ENCODE measurements around the gene SESN1. TPM values are rescaled to one million over a fixed set of nuclear protein-coding genes. Genes with fewer than 3 reads are reported as not detected.

SESN1 gene
- polyA plus RNA-seq, 3 donors: 1.8 to 21.0 (median 3.1) TPM

- H2AFZ ChIP-seq (ENCODE audit: insufficient read depth, low read depth, low read length, poor library complexity, severe bottlenecking): no peak overlapping the region
- Mint-ChIP-seq H3K27ac (no peak overlapping the region), H3K27me3 (ENCODE audit: low read depth in 3 of 3) (peaks cover 0 to 3% (median 0%) of the 10 kb centered on the region in 3 donors), H3K4me1 (peaks cover 17% of the 10 kb centered on the region), H3K4me3 (no peak overlapping the region), H3K9me3 (no peaks in the 10 kb centered on the region), H3K36me3 (no peaks in the 10 kb centered on the region)
- peaks cover 17 to 20% of the 10 kb centered on the region in 2 donors for H3K4me1 ChIP-seq (ENCODE audit: control insufficient read depth in 1 of 2, insufficient read depth in 2 of 2, low read length in 2 of 2)
- DNase-seq: no peak
- H3K79me2 ChIP-seq (ENCODE audit: insufficient read depth, low read length): no peaks in the 10 kb centered on the region
- H3K9me3 ChIP-seq (replicated peaks in 1 of 2; ENCODE audit: control insufficient read depth in 1 of 2, insufficient read depth in 1 of 2, low read length in 2 of 2): no peaks in the 10 kb centered on the region
- no peak overlapping the region for H3K9ac ChIP-seq (ENCODE audit: insufficient read depth, low read length, poor library complexity, severe bottlenecking)
- WGBS (ENCODE audit: insufficient coverage): 98% methylated on average over 12 of the region's 14 CpGs
- no peaks in the 10 kb centered on the region for H3K36me3 ChIP-seq (replicated peaks in 1 of 2; ENCODE audit: control insufficient read depth in 1 of 2, insufficient read depth in 2 of 2, low read length in 2 of 2)
- no peak overlapping the region for H3K4me3 ChIP-seq (replicated peaks in 1 of 3; ENCODE audit: low read depth in 2 of 3, low read length in 3 of 3)
- TF ChIP-seq CTCF (IDR thresholded peaks at IDR 0.05): no peak
- H3K27me3 ChIP-seq (ENCODE audit: control insufficient read depth in 2 of 2, insufficient read depth in 2 of 2, low read length in 2 of 2): no peaks in the 10 kb centered on the region
- intact Hi-C loops (cut with micrococcal nuclease): loop anchor here in 1 of 2 donors (10.0 kb wide), 1 partner anchor 66 kb away; no protein-coding TSS in a partner anchor
- no peak overlapping the region for H3K4me2 ChIP-seq (replicated peaks; ENCODE audit: extremely low read depth, low read length, poor library complexity, severe bottlenecking)
- H4K20me1 ChIP-seq (ENCODE audit: insufficient read depth, low read length): no peaks in the 10 kb centered on the region
- H3K27ac ChIP-seq (ENCODE audit: low read depth in 1 of 2, low read length in 2 of 2): no peak overlapping the region
These were observed 133.6 kb downstream of the SESN1 start for GRCh38 chr6:108961077-108961476.

GRCh38 chr6:108960601-108961000 lies 134.0 kb downstream of the SESN1 start:
- Histone ChIP-seq H3K27me3 (ENCODE audit: control insufficient read depth in 2 of 2, insufficient read depth in 2 of 2, low read length in 2 of 2) (no peaks in the 10 kb centered on the region), H3K4me2 (replicated peaks; ENCODE audit: extremely low read depth, low read length, poor library complexity, severe bottlenecking) (no peak overlapping the region), H2AFZ (ENCODE audit: insufficient read depth, low read depth, low read length, poor library complexity, severe bottlenecking) (no peak overlapping the region), H3K9me3 (replicated peaks in 1 of 2; ENCODE audit: control insufficient read depth in 1 of 2, insufficient read depth in 1 of 2, low read length in 2 of 2) (no peaks in the 10 kb centered on the region), H3K4me1 (ENCODE audit: control insufficient read depth in 1 of 2, insufficient read depth in 2 of 2, low read length in 2 of 2) (peaks cover 15 to 18% of the 10 kb centered on the region in 2 donors), H4K20me1 (ENCODE audit: insufficient read depth, low read length) (no peaks in the 10 kb centered on the region), H3K79me2 (ENCODE audit: insufficient read depth, low read length) (no peaks in the 10 kb centered on the region), H3K4me3 (replicated peaks in 1 of 3; ENCODE audit: low read depth in 2 of 3, low read length in 3 of 3) (no peak overlapping the region), H3K27ac (ENCODE audit: low read depth in 1 of 2, low read length in 2 of 2) (no peak overlapping the region), H3K36me3 (replicated peaks in 1 of 2; ENCODE audit: control insufficient read depth in 1 of 2, insufficient read depth in 2 of 2, low read length in 2 of 2) (no peaks in the 10 kb centered on the region), H3K9ac (ENCODE audit: insufficient read depth, low read length, poor library complexity, severe bottlenecking) (no peak overlapping the region)
- Mint-ChIP-seq H3K36me3 (no peaks in the 10 kb centered on the region), H3K4me1 (peaks cover 17% of the 10 kb centered on the region), H3K27ac (no peak overlapping the region), H3K4me3 (no peak overlapping the region), H3K27me3 (ENCODE audit: low read depth in 3 of 3) (peaks cover 0 to 3% (median 0%) of the 10 kb centered on the region in 3 donors), H3K9me3 (no peaks in the 10 kb centered on the region)
- DNase-seq: no peak
- 92% methylated on average over 7 of the region's 7 CpGs for WGBS (ENCODE audit: insufficient coverage)
- intact Hi-C loops (cut with micrococcal nuclease): loop anchor here in 1 of 2 donors (10.0 kb wide), 1 partner anchor 66 kb away; no protein-coding TSS in a partner anchor
- TF ChIP-seq CTCF (IDR thresholded peaks at IDR 0.05): no peak
